Measurements from ENCODE around the gene INSYN1.
"Not testable (repeated sequence)": the region's sequence is repeated elsewhere in the genome, so short reads cannot be mapped to it uniquely, and the experiment has no call there.

Gene INSYN1

GRCh38 chr15:73709241-73709640 is 43.9 kb downstream of the INSYN1 start:
- H3K4me1 ChIP-seq = no peaks in the 10 kb centered on the region
- DNase-seq = no peak
- no peaks in the 10 kb centered on the region for H3K27me3 ChIP-seq
- H3K9me3 ChIP-seq = no peaks in the 10 kb centered on the region
- H3K36me3 ChIP-seq = peaks cover 18% of the 10 kb centered on the region
- H3K4me3 ChIP-seq (ENCODE audit: low read depth, low read length) = no peak overlapping the region
- TF ChIP-seq CTCF (IDR thresholded peaks at IDR 0.05; ENCODE audit: low read depth, low read length) = no peak

- no peak for TF ChIP-seq CTCF (IDR thresholded peaks at IDR 0.05; ENCODE audit: low read depth, low read length)
- H3K27me3 ChIP-seq = no peaks in the 10 kb centered on the region
- H3K4me1 ChIP-seq = no peaks in the 10 kb centered on the region
- H3K4me3 ChIP-seq (ENCODE audit: low read depth, low read length) = no peak overlapping the region
- no peaks in the 10 kb centered on the region for H3K9me3 ChIP-seq
- H3K36me3 ChIP-seq = peaks cover 18% of the 10 kb centered on the region
- DNase-seq = no peak
These were observed 44.5 kb downstream of the INSYN1 start for GRCh38 chr15:73708691-73709090.

GRCh38 chr15:73704869-73705645 is 48.1 kb downstream of the INSYN1 start:
- Histone ChIP-seq H3K36me3 (peaks cover 10% of the 10 kb centered on the region), H3K9me3 (no peaks in the 10 kb centered on the region)
- TF ChIP-seq CTCF (IDR thresholded peaks at IDR 0.05; ENCODE audit: low read depth, low read length) = peak; percentile 94

GRCh38 chr15:73704142-73704868 is 48.8 kb downstream of the INSYN1 start:
- DNase-seq; H3K4me1 ChIP-seq; H3K27me3 ChIP-seq; H3K9me3 ChIP-seq; H3K4me3 ChIP-seq (ENCODE audit: low read depth, low read length); H3K36me3 ChIP-seq: not testable (repeated sequence)

More at GRCh38 chr15:73704869-73705645, 48.1 kb downstream of the INSYN1 start:
- H3K4me3 ChIP-seq (ENCODE audit: low read depth, low read length) = no peak overlapping the region
- H3K4me1 ChIP-seq = no peaks in the 10 kb centered on the region
- peak; percentile 76 for DNase-seq
- H3K27me3 ChIP-seq = no peaks in the 10 kb centered on the region

GRCh38 chr15:73703601-73704000 is 49.5 kb downstream of the INSYN1 start:
- not testable (repeated sequence) for H3K4me1 ChIP-seq; H3K27me3 ChIP-seq; H3K36me3 ChIP-seq; H3K9me3 ChIP-seq; H3K4me3 ChIP-seq (ENCODE audit: low read depth, low read length); DNase-seq

GRCh38 chr15:73702311-73703239 is 50.6 kb downstream of the INSYN1 start:
- not testable (repeated sequence) for DNase-seq; H3K9me3 ChIP-seq; H3K27me3 ChIP-seq; H3K4me1 ChIP-seq; H3K4me3 ChIP-seq (ENCODE audit: low read depth, low read length)
- H3K36me3 ChIP-seq = peaks cover 18% of the 10 kb centered on the region

- H3K4me1 ChIP-seq = peaks cover 7% of the 10 kb centered on the region
- H3K4me3 ChIP-seq (ENCODE audit: low read depth, low read length) = no peak overlapping the region
- H3K9me3 ChIP-seq = no peaks in the 10 kb centered on the region
These were observed 52.9 kb downstream of the INSYN1 start for GRCh38 chr15:73700041-73700842.

More at GRCh38 chr15:73700041-73700842, 52.9 kb downstream of the INSYN1 start:
- TF ChIP-seq CTCF (IDR thresholded peaks at IDR 0.05; ENCODE audit: low read depth, low read length) = peak; percentile 98
- Histone ChIP-seq H3K27me3 (no peaks in the 10 kb centered on the region), H3K36me3 (peaks cover 11% of the 10 kb centered on the region)
- DNase-seq = peak; percentile 83

All from BE2C (cell line).